Naive B cell (primary cell): ENCODE measurements around the gene MTA2. TPM values are rescaled to one million over a fixed set of nuclear protein-coding genes. Genes with fewer than 3 reads are reported as not detected.
A peak's percentile ranks its signal among the peaks of the same experiment; 100 is the strongest.
"Not testable (repeated sequence)": the region's sequence is repeated elsewhere in the genome, so short reads cannot be mapped to it uniquely, and the experiment has no call there.

Experiments used
- ATAC-seq, 2 donors: fragments of 150-1000 bp; cut with Tn5 transposase; 2 replicates each; pipeline ENCODE4 v1.10.0; 2021; ENCODE audit warnings: low read depth in 2 of 2, mild to moderate bottlenecking in 2 of 2, moderate library complexity in 2 of 2
- DNase-seq: peaks from one replicate; pipeline ENCODE4 v3.0.0; 2022
- H3K27ac Mint-ChIP-seq, 6 donors: one replicate each; pipeline ENCODE4 v1.8.0; 2020 to 2022; ENCODE audit warnings: mild to moderate bottlenecking in 6 of 6, mixed read lengths in 6 of 6, moderate library complexity in 5 of 6, inconsistent platforms in 2 of 6
- H3K27me3 Mint-ChIP-seq, 3 donors: one replicate each; pipeline ENCODE4 v1.8.0; 2021 to 2022; ENCODE audit warnings: mixed read lengths in 3 of 3, mild to moderate bottlenecking in 1 of 3
- H3K36me3 Mint-ChIP-seq, 2 donors: one replicate each; pipeline ENCODE4 v1.8.0; 2020 to 2022; ENCODE audit warnings: mixed read lengths in 2 of 2, inconsistent platforms in 1 of 2, mild to moderate bottlenecking in 1 of 2
- H3K4me1 Mint-ChIP-seq, 3 donors: one replicate each; pipeline ENCODE4 v1.8.0; 2020 to 2022; ENCODE audit warnings: mixed read lengths in 3 of 3, inconsistent platforms in 1 of 3, mild to moderate bottlenecking in 1 of 3, moderate library complexity in 1 of 3
- H3K4me3 Mint-ChIP-seq, 8 donors: one replicate each; pipeline ENCODE4 v1.8.0; 2020 to 2022; ENCODE audit warnings: mild to moderate bottlenecking in 8 of 8, mixed read lengths in 8 of 8, moderate library complexity in 8 of 8, inconsistent platforms in 2 of 8
- H3K9me3 Mint-ChIP-seq, 7 donors: one replicate each; pipeline ENCODE4 v1.8.0; 2020 to 2022; ENCODE audit warnings: mixed read lengths in 7 of 7, mild to moderate bottlenecking in 5 of 7, inconsistent platforms in 2 of 7, moderate library complexity in 1 of 7
- polyA plus RNA-seq, 6 donors: library from polyadenylated mRNA; unstranded; fragments of 300-500 nt; fragmentation: Illumina TruSeq; gene quantifications; one replicate each; pipeline ENCODE4 v1.2.3, GENCODE V29; 2021; ENCODE audit warnings: low read depth in 6 of 6

MTA2 gene
- polyA plus RNA-seq, 6 donors from 2014 or later = 3.4 to 27.5 (median 17.8) TPM

- Mint-ChIP-seq H3K4me3 (peak overlapping the region in 1 of 8 donors; percentile 54), H3K36me3 (peaks cover 11 to 21% of the 10 kb centered on the region in 2 donors)
- DNase-seq = not testable (repeated sequence)
These were observed 39.9 kb downstream of the MTA2 start for GRCh38 chr11:62561677-62562230.

DNA sequence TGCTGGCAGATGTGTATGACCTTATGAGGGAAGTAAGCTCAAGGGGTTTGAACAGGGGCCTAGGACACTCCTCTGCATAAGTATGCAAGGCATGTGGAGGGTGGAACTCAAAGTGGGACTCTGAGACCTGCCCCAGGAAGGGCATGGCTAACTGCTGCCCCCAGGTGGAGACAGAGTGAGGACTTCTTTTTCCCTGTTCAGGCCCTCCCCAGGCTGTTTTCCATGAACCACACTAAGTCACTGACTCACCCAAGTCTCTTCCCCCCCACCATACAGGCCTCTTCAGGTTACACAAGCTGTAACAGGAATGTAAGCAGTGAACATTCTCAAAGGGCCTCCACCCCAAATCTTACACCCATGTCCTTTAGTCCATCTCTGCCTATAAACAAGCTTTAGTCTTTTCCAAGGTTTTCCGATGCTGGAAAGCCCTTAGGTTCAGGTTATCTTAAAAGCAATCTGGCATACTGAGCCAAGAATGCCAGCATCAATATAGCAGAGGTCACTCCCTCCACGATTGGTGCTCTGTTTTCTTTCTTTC lies 41.0 kb downstream of the MTA2 start:
- peaks cover 34 to 36% (median 35%) of the 10 kb centered on the region in 3 donors for H3K4me1 Mint-ChIP-seq

More at GRCh38 chr11:62561677-62562230, 39.9 kb downstream of the MTA2 start:
- Mint-ChIP-seq H3K4me1 (peaks cover 22 to 35% (median 28%) of the 10 kb centered on the region in 3 donors), H3K27ac (peak overlapping the region in 3 of 6 donors; percentile 33 to 85 (median 65))
- ATAC-seq, H3K9me3 Mint-ChIP-seq, H3K27me3 Mint-ChIP-seq: not testable (repeated sequence)

DNA sequence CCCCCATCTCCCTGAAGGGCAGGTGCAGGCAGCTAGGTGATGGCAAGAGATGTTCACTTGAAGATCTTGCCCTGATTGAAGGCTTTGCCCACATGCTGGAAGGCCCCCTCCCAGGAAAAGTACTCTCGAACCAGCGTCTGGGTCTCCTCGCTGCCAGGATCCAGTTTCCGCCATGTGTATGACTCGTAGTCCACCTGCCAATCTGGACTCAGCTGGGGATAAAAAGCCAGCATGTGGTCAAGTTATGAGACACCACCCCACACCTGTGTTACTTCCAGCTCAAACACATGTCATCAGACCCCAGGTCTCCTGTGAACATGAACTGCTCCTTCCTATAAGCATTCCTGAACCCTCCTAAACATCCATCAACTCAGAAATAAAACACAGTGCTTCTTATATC lies 42.0 kb downstream of the MTA2 start:
- Mint-ChIP-seq H3K4me3 (peak overlapping the region in 1 of 8 donors; percentile 61), H3K4me1 (peaks cover 39 to 46% (median 43%) of the 10 kb centered on the region in 3 donors), H3K36me3 (peaks cover 11 to 12% of the 10 kb centered on the region in 2 donors), H3K27ac (peak overlapping the region in 3 of 6 donors; percentile 54 to 81 (median 60))
- not testable (repeated sequence) for H3K27me3 Mint-ChIP-seq, H3K9me3 Mint-ChIP-seq, ATAC-seq, DNase-seq

More for the DNA sequence above, 41.0 kb downstream of the MTA2 start:
- DNase-seq (peak; percentile 67), ATAC-seq (peak; percentile 26 to 45)
- H3K36me3 Mint-ChIP-seq = peaks cover 11 to 12% of the 10 kb centered on the region in 2 donors
- no peaks in the 10 kb centered on the region for H3K9me3 Mint-ChIP-seq
- no peaks in the 10 kb centered on the region for H3K27me3 Mint-ChIP-seq
- peak overlapping the region in 5 of 6 donors; percentile 24 to 88 (median 31) for H3K27ac Mint-ChIP-seq
- H3K4me3 Mint-ChIP-seq = peak overlapping the region in 1 of 8 donors; percentile 80

GRCh38 chr11:62559204-62559603 lies 42.5 kb downstream of the MTA2 start:
- DNase-seq (no peak), ATAC-seq (no peak)
- H3K36me3 Mint-ChIP-seq = peaks cover 11 to 12% of the 10 kb centered on the region in 2 donors
- no peaks in the 10 kb centered on the region for H3K27me3 Mint-ChIP-seq
- no peak overlapping the region for H3K4me3 Mint-ChIP-seq
- peaks cover 43 to 50% (median 47%) of the 10 kb centered on the region in 3 donors for H3K4me1 Mint-ChIP-seq
- H3K27ac Mint-ChIP-seq = peak overlapping the region in 2 of 6 donors; percentile 53 to 60
- no peaks in the 10 kb centered on the region for H3K9me3 Mint-ChIP-seq

GRCh38 chr11:62558669-62559068 lies 43.0 kb downstream of the MTA2 start:
- H3K4me1 Mint-ChIP-seq = peaks cover 48 to 55% (median 53%) of the 10 kb centered on the region in 3 donors
- no peak for ATAC-seq
- DNase-seq = no peak
- H3K27ac Mint-ChIP-seq = peak overlapping the region in 1 of 6 donors; percentile 60
- no peaks in the 10 kb centered on the region for H3K9me3 Mint-ChIP-seq
- no peaks in the 10 kb centered on the region for H3K27me3 Mint-ChIP-seq
- peaks cover 11 to 12% of the 10 kb centered on the region in 2 donors for H3K36me3 Mint-ChIP-seq
- no peak overlapping the region for H3K4me3 Mint-ChIP-seq

GRCh38 chr11:62556875-62557631 lies 44.6 kb downstream of the MTA2 start:
- no peak for DNase-seq
- peak overlapping the region; percentile 9 to 94 (median 88) for H3K4me3 Mint-ChIP-seq

DNA sequence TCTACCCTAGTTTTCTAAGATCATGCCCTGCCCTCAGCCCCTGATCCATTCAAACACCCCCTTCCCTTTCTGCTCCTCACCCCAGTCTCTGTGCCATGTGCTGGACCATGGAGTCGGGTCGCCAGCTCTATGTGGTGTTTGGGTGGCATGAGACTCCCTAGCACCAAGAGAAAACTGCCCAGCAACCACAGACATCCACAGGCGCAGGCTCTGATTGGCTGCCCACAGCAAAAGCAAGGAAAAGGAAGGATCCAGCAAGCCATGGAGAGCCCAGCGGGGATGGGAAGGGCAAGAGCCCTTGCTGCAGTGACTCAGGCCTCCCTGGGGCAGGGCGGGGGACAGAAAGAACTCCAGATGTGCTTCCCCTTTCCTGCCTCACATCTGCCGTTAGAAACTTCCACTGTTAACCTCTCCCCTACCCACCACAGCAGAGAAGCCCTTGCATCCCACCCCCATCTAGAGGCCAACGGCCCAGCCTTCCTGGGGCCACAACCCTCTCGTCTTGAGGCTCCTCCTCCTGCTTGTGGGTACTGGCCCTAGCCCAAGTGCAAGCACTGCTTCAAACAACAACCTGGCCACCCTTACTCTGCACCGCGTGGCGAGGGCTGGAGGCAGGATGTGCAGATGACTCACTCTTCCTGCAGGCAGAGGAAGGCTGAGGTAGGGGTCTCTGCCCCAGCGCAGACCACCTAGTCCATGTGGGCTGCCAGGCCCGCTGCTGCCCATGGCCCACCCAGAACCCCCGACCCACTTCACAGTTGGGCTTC lies 45.4 kb downstream of the MTA2 start:
- peaks cover 0 to 4% (median 0%) of the 10 kb centered on the region in 3 donors for H3K27me3 Mint-ChIP-seq

More at GRCh38 chr11:62556875-62557631, 44.6 kb downstream of the MTA2 start:
- ATAC-seq = no peak
- H3K9me3 Mint-ChIP-seq = no peaks in the 10 kb centered on the region
- H3K4me1 Mint-ChIP-seq = peaks cover 64 to 70% (median 69%) of the 10 kb centered on the region in 3 donors
- H3K27me3 Mint-ChIP-seq = no peaks in the 10 kb centered on the region
- H3K36me3 Mint-ChIP-seq = peaks cover 9 to 12% of the 10 kb centered on the region in 2 donors
- H3K27ac Mint-ChIP-seq = peak overlapping the region; percentile 86 to 100 (median 99)

GRCh38 chr11:62555464-62556107 lies 46.1 kb downstream of the MTA2 start:
- Mint-ChIP-seq H3K27ac (peak overlapping the region; percentile 99 to 100 (median 99)), H3K36me3 (peaks cover 4 to 12% of the 10 kb centered on the region in 2 donors), H3K4me3 (peak overlapping the region; percentile 54 to 94 (median 88)), H3K27me3 (peaks cover 0 to 4% (median 0%) of the 10 kb centered on the region in 3 donors), H3K4me1 (peaks cover 69 to 80% (median 75%) of the 10 kb centered on the region in 3 donors), H3K9me3 (no peaks in the 10 kb centered on the region)
- ATAC-seq (peak; percentile 61 to 64), DNase-seq (peak; percentile 93)

More for the DNA sequence above, 45.4 kb downstream of the MTA2 start:
- peak overlapping the region; percentile 99 to 100 (median 99) for H3K27ac Mint-ChIP-seq
- H3K36me3 Mint-ChIP-seq = peaks cover 4 to 12% of the 10 kb centered on the region in 2 donors
- peaks cover 67 to 77% (median 73%) of the 10 kb centered on the region in 3 donors for H3K4me1 Mint-ChIP-seq
- H3K9me3 Mint-ChIP-seq = no peaks in the 10 kb centered on the region
- H3K4me3 Mint-ChIP-seq = peak overlapping the region; percentile 54 to 94 (median 88)
- DNase-seq (no peak), ATAC-seq (peak; percentile 1 to 7)

- Mint-ChIP-seq H3K27me3 (peaks cover 0 to 4% (median 0%) of the 10 kb centered on the region in 3 donors), H3K4me3 (peak overlapping the region in 7 of 8 donors; percentile 8 to 94 (median 82)), H3K36me3 (peaks cover 0 to 6% of the 10 kb centered on the region in 2 donors), H3K4me1 (peaks cover 61 to 80% (median 79%) of the 10 kb centered on the region in 3 donors), H3K9me3 (no peaks in the 10 kb centered on the region), H3K27ac (peak overlapping the region; percentile 99 to 100 (median 99))
- ATAC-seq (no peak), DNase-seq (no peak)
These were observed 47.1 kb downstream of the MTA2 start for GRCh38 chr11:62554387-62555167.

DNA sequence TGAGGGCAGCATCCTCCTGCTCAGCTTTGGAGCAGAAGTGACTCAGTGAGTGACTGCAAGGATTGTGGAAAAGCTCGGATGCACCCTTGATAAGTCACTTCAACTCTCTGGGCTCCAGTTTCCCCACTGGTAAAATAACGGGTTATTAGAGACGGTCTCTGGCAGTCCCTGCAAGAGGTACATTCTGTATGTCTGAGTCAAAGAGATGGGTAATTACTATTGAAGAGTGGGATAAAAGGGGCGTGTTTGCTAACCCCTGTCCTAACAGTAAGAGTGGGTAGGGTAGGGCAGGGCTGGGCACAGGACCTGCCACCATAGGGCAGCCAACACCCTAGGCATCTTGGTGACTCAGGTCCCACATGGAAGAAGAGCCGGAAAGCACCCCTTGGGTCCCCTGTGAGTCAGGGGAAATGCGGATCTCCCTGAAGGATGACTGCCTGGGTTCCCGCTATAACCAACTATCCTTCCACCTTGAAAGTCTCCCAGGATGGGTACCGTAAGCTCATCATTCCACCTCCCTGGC lies 47.8 kb downstream of the MTA2 start:
- Mint-ChIP-seq H3K4me3 (peak overlapping the region in 7 of 8 donors; percentile 52 to 87 (median 81)), H3K27ac (peak overlapping the region; percentile 99 to 100 (median 99)), H3K4me1 (peaks cover 61 to 81% (median 79%) of the 10 kb centered on the region in 3 donors), H3K36me3 (no peaks in the 10 kb centered on the region), H3K27me3 (peaks cover 0 to 4% (median 0%) of the 10 kb centered on the region in 3 donors), H3K9me3 (no peaks in the 10 kb centered on the region)
- DNase-seq = no peak
- no peak for ATAC-seq

DNA sequence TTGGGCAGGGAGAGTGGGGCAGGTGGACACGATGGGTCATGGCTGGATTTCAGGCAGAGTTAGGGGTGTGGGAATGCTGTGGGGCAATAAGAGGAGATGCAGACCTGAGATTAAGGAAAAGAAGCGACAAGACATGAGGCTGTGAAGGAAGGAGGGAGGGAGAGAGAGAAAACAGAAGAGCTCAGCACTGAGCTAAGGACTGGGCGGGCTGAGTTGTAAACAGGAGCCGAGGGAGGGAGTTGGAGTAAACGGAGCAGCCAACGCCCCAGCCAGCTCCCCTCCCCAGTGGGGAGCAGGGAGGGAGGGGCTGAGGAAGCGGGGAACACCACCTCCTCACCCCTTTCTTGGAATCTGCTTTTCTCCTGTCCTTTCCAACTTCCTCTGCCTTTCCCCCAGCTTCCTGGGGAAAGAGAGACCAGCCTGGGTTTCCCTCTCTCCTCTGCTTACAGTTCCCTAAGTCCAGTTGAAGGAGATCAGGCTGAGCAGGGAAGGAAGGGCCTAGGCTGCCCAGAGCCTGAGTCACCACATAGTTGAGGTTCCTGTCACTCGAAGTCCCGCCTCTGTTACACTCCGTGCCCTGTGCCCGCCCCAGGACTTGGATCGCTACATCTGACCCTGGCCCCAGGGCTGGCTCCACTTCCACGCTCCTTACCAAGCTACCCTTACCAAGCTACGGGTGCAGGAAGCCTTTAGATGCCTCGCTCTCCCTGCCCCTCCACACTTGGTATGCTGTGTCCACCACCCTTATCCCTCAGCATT lies 48.4 kb downstream of the MTA2 start:
- DNase-seq (no peak), ATAC-seq (peak; percentile 4 to 6)
- peaks cover 65 to 81% (median 81%) of the 10 kb centered on the region in 3 donors for H3K4me1 Mint-ChIP-seq
- H3K27me3 Mint-ChIP-seq = peaks cover 0 to 4% (median 0%) of the 10 kb centered on the region in 3 donors
- H3K9me3 Mint-ChIP-seq = no peaks in the 10 kb centered on the region
- no peaks in the 10 kb centered on the region for H3K36me3 Mint-ChIP-seq
- peak overlapping the region; percentile 99 to 100 (median 99) for H3K27ac Mint-ChIP-seq
- H3K4me3 Mint-ChIP-seq = peak overlapping the region; percentile 52 to 88 (median 82)
